Natural killer cell treated with Interleukin-12 subunit alpha and Interleukin-12 subunit beta and Interleukin-15 and Interleukin-18, amount 100 ng/mL, for 72 hours (primary cell): Measurements from ENCODE around the gene AMZ2. TPM values are rescaled to one million over a fixed set of nuclear protein-coding genes. Genes with fewer than 3 reads are reported as not detected.
"Not testable (repeated sequence)": the region's sequence is repeated elsewhere in the genome, so short reads cannot be mapped to it uniquely, and the experiment has no call there.

ENCODE experiments used
- ATAC-seq, 2 donors: fragments of 150-1000 bp; cut with Tn5 transposase in 1 of 2; sonication (Bioruptor Pico), chemical (Tn5 transposase) in 1 of 2; 2 replicates each; pipeline ENCODE4 v1.10.0; 2021
- DNase-seq: peaks from one replicate; pipeline ENCODE4 v3.0.0; 2022; ENCODE audit warnings: low spot score
- H3K27ac Mint-ChIP-seq, 2 donors: 1 replicate in 1 of 2; 2 replicates in 1 of 2; pipeline ENCODE4 v1.8.0; 2022; ENCODE audit warnings: mixed read lengths in 2 of 2, mild to moderate bottlenecking in 1 of 2, moderate library complexity in 1 of 2
- H3K27me3 Mint-ChIP-seq, 2 donors: 1 replicate in 1 of 2; 2 replicates in 1 of 2; pipeline ENCODE4 v1.8.0; 2022; ENCODE audit warnings: mixed read lengths in 2 of 2
- H3K36me3 Mint-ChIP-seq: one replicate; pipeline ENCODE4 v1.8.0; 2022; ENCODE audit warnings: mixed read lengths
- H3K4me1 Mint-ChIP-seq, 2 donors: 1 replicate in 1 of 2; 2 replicates in 1 of 2; pipeline ENCODE4 v1.8.0; 2022; ENCODE audit warnings: low read depth in 2 of 2, mixed read lengths in 2 of 2, mild to moderate bottlenecking in 1 of 2
- H3K4me3 Mint-ChIP-seq: one replicate; pipeline ENCODE4 v1.8.0; 2022; ENCODE audit warnings: mixed read lengths
- H3K9me3 Mint-ChIP-seq: 2 replicates; pipeline ENCODE4 v1.8.0; 2022; ENCODE audit warnings: mixed read lengths
- total RNA-seq, 2 donors: library from RNA; stranded (reverse); gene quantifications; one replicate each; pipeline ENCODE4 v1.2.3, GENCODE V29; 2022

AMZ2 gene
- total RNA-seq, 2 donors from 2014 or later, result 47.1 to 62.2 TPM

DNA sequence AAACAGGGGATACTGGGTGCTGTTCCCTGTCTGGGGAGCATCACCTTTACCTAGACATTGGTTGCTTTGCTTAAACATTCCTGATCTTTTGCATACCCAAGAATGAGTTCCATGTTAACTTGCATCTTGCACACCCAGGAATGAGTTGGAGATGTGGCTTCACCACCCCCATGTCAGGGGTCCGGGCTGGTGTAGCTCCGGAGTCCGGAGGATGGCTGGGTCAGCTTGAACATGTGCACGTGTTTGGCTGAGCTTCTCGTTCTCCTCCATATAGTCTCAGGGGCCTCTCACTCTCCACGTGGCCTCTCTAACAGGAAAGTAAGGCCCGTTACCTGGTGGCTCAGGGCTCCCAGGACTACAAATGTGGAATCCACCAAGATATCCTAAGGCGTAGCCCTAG, 18.2 kb upstream of the AMZ2 start:
- DNase-seq, result no peak
- H3K27ac Mint-ChIP-seq, result peak overlapping the region in 1 of 2 donors; percentile 74
- H3K4me1 Mint-ChIP-seq, result peaks cover 35% of the 10 kb centered on the region in 2 donors
- H3K27me3 Mint-ChIP-seq, result no peaks in the 10 kb centered on the region
- H3K36me3 Mint-ChIP-seq, result peaks cover 6% of the 10 kb centered on the region
- no peak overlapping the region for H3K4me3 Mint-ChIP-seq
- no peaks in the 10 kb centered on the region for H3K9me3 Mint-ChIP-seq
- ATAC-seq, result no peak

GRCh38 chr17:68231131-68231530, 16.7 kb upstream of the AMZ2 start:
- not testable (repeated sequence) for H3K4me3 Mint-ChIP-seq, H3K27me3 Mint-ChIP-seq, H3K27ac Mint-ChIP-seq, H3K36me3 Mint-ChIP-seq, ATAC-seq, H3K9me3 Mint-ChIP-seq, DNase-seq
- peaks cover 38 to 39% of the 10 kb centered on the region in 2 donors for H3K4me1 Mint-ChIP-seq

- peaks cover 6% of the 10 kb centered on the region for H3K36me3 Mint-ChIP-seq
- no peak for DNase-seq
- peaks cover 38 to 39% of the 10 kb centered on the region in 2 donors for H3K4me1 Mint-ChIP-seq
- H3K27me3 Mint-ChIP-seq, result no peaks in the 10 kb centered on the region
- H3K27ac Mint-ChIP-seq, result no peak overlapping the region
- no peak overlapping the region for H3K4me3 Mint-ChIP-seq
- H3K9me3 Mint-ChIP-seq, result no peaks in the 10 kb centered on the region
- no peak for ATAC-seq
Measured at GRCh38 chr17:68231541-68231940, 16.3 kb upstream of the AMZ2 start.

- Mint-ChIP-seq H3K4me3 (peak overlapping the region; percentile 58), H3K4me1 (peaks cover 44 to 46% of the 10 kb centered on the region in 2 donors), H3K27ac (peak overlapping the region; percentile 67 to 92)
- H3K9me3 Mint-ChIP-seq, H3K36me3 Mint-ChIP-seq, DNase-seq, H3K27me3 Mint-ChIP-seq: not testable (repeated sequence)
- ATAC-seq, result peak; percentile 49 to 53
Measured at GRCh38 chr17:68232741-68233140, 15.1 kb upstream of the AMZ2 start.

DNA sequence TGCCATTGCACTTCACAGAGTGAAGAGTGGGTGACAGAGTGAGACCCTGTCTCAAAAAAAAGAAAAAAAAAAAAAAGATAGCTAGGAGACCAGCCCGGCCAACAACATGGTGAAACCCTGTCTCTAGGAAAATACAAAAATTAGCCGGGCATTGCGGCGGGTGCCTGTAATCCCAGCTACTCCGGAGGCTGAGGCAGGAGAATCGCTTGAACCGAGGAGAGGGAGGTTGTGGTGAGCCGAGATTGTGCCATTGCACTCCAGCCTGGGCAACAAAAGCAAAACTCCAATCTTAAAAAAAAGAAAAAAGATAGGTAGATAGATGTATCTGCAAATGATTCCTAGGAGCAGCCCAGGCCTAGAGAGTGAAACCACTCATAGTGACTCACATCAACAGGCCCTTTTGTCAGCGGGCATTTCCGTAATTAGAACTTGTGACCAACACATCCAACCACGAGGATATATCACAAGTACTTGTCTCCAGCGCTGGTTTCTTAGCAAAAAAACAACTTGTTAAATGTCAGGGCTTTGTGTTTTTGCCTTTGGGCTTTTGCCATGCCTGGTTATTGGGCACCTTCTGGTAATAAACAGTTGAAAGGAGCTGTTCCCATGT, 13.0 kb upstream of the AMZ2 start:
- Mint-ChIP-seq H3K4me1 (peaks cover 50 to 52% of the 10 kb centered on the region in 2 donors), H3K27ac (peak overlapping the region; percentile 94 to 95), H3K4me3 (peak overlapping the region; percentile 78)
- not testable (repeated sequence) for H3K27me3 Mint-ChIP-seq, H3K36me3 Mint-ChIP-seq, H3K9me3 Mint-ChIP-seq
- DNase-seq (peak; percentile 88), ATAC-seq (peak; percentile 78 to 84)

DNA sequence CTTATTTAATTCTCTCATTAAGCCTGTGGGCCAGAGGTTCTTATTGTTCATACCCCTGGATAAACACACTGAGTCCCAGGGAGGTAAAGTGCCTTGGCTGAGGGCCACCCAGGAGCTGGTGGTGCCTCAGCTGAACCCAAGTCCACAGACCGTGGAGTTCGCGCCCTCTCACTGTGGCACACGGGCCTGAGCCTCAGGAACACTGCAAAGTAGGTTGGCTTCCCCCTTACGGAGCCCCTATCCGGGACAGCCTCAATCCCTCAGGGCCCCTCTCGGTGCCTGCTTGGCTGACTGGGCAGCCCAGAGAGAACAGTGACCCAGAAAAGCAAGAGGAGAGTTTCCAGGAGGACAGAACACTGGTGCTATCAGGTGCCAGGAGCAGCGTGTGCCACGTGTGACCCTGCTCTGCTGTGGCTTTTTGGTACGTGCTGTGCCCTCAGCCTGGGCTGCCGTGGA, 12.5 kb upstream of the AMZ2 start:
- H3K36me3 Mint-ChIP-seq, DNase-seq, H3K9me3 Mint-ChIP-seq, H3K27me3 Mint-ChIP-seq: not testable (repeated sequence)
- Mint-ChIP-seq H3K4me3 (peak overlapping the region; percentile 78), H3K4me1 (peaks cover 55% of the 10 kb centered on the region in 2 donors), H3K27ac (peak overlapping the region; percentile 94 to 95)
- peak; percentile 19 to 43 for ATAC-seq

- not testable (repeated sequence) for H3K36me3 Mint-ChIP-seq, H3K27me3 Mint-ChIP-seq, H3K9me3 Mint-ChIP-seq
- peaks cover 60 to 69% of the 10 kb centered on the region in 2 donors for H3K4me1 Mint-ChIP-seq
- peak overlapping the region; percentile 85 for H3K4me3 Mint-ChIP-seq
- peak overlapping the region; percentile 98 to 99 for H3K27ac Mint-ChIP-seq
- ATAC-seq (peak; percentile 84 to 87), DNase-seq (peak; percentile 84)
Measured at GRCh38 chr17:68237369-68238163, 10.3 kb upstream of the AMZ2 start.

DNA sequence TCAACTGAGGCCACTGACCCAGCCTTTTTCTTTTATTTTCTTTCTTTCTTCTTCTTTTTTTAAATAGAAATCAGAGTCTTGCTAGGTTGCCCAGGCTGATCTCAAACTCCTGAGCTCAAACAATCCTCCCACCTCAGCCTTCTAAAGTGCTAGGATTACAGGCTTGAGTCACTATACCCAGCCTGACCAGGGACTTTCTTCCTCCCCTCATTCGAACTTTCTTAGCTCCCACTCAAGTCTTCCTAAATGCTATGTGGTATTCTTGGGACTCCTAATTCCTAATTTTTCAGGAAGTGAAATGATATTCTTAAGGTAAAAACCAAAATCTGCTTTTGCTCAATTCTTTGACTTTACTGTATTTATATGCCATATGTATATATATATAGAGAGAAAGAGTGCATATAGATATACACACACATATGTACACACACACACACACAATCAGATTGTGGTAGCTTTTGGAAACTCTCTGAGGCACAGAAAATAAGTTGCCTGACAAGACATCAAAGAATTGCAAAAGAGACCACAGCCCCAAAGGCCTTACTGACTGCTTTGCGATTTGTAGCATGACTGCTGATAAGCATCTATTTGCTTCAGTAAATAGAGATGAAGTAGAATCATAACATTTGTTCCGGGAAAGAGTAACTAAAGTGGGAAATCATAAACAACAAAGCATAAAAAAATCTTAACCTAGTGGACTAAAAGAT, 9.5 kb upstream of the AMZ2 start:
- H3K4me3 Mint-ChIP-seq, result peak overlapping the region; percentile 85
- H3K27ac Mint-ChIP-seq, result peak overlapping the region; percentile 98 to 99
- H3K27me3 Mint-ChIP-seq, result no peaks in the 10 kb centered on the region
- DNase-seq, result no peak
- no peaks in the 10 kb centered on the region for H3K36me3 Mint-ChIP-seq
- H3K9me3 Mint-ChIP-seq, result no peaks in the 10 kb centered on the region
- ATAC-seq, result peak; percentile 1 to 9
- peaks cover 54 to 63% of the 10 kb centered on the region in 2 donors for H3K4me1 Mint-ChIP-seq

DNA sequence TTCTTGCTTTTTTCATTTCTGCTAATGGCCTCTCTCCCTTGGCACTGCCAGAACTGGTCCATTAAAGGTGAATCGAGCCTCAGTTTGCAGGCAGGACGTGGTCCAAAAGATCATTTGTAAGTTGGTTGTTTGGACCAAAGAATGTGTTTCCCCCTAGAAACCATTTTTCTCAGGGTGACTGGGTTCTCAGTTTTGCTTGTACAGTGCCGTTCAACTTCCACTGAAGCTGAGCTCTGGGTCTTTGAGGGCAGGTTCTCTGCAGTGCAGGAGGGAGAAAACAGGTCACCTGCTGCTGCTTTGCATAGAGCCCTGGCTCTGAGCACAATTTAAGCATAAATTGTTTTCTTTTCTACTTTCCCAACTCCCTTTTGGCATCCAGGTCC, 9.0 kb upstream of the AMZ2 start:
- Mint-ChIP-seq H3K9me3 (no peaks in the 10 kb centered on the region), H3K4me3 (peak overlapping the region; percentile 85), H3K27me3 (no peaks in the 10 kb centered on the region), H3K27ac (peak overlapping the region; percentile 98 to 99), H3K36me3 (no peaks in the 10 kb centered on the region), H3K4me1 (peaks cover 52 to 68% of the 10 kb centered on the region in 2 donors)
- DNase-seq (no peak), ATAC-seq (peak in 1 of 2 donors; percentile 11)

DNA sequence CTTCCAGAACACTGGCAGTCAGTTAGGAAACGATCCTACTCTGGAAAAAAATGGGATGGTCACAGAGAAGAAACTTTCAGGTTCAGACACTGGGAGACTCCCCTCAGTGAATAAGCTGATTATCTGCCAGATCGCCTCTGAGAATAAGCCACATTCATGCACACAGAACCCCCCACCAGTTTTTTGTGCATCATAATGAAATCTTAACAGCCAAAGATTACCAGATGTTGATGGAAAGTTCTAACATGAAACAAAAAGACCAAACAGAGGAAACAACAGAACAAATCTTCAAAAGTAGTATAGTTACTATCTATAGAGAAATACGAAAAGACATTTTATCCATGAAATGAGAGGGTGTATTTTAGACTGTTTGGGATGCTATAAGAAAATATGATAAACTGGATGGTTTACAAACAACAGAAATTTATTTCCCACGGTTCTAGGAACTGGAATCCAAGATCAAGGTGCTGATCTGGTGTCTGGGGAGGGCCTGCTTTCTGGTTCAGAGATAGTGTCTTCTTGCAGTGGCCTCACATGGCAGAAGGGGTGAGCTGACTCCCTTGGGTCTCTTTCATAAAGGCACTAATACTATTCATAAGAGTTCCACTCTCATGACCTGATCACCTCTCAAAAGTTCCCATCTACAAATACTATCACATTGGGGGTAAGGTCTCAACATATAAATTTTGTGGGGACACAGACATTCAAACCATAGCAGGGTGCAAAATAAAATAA, 8.0 kb upstream of the AMZ2 start:
- peak overlapping the region; percentile 98 to 99 for H3K27ac Mint-ChIP-seq
- ATAC-seq (no peak), DNase-seq (no peak)
- H3K36me3 Mint-ChIP-seq, result no peaks in the 10 kb centered on the region
- H3K4me3 Mint-ChIP-seq, result peak overlapping the region; percentile 85
- H3K27me3 Mint-ChIP-seq, result no peaks in the 10 kb centered on the region
- no peaks in the 10 kb centered on the region for H3K9me3 Mint-ChIP-seq
- H3K4me1 Mint-ChIP-seq, result peaks cover 51 to 63% of the 10 kb centered on the region in 2 donors

GRCh38 chr17:68246271-68247028, 1.4 kb upstream of the AMZ2 start:
- Mint-ChIP-seq H3K27ac (peak overlapping the region; percentile 97 to 98), H3K4me3 (peak overlapping the region; percentile 88), H3K4me1 (peaks cover 26 to 33% of the 10 kb centered on the region in 2 donors), H3K27me3 (no peaks in the 10 kb centered on the region), H3K9me3 (no peaks in the 10 kb centered on the region), H3K36me3 (no peaks in the 10 kb centered on the region)
- ATAC-seq (no peak), DNase-seq (no peak)

DNA sequence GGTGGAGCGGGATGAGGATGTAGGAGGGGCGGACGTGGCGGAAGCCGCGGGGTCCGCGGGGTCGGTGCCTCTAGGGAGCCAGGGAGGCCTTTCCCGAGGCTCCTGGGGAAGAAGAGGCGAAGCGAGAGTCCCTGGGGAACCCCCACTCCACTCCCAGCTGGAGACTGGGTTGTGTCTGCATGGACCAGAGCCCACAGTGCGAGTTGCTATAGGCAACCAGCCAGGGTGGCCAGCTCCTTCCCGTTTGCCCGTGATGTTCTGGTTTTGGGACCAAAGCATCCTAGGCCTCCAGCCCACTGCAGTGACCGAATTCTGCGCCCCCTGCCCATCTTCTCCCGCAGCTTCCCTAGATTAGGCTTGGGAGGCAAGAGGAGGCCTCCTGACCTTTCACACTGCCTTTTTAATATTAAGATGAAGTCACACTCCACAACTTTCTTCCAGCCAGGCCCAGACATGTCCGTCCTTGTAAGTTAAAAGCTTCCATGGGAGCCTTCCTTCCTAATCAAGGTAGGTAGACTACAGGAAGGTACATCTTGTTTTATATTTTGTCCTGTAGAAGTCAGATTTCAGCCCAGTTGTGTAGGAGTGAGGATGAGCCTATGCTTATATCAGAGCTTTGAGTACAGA, 469 bp downstream of the AMZ2 start:
- ATAC-seq (peak; percentile 46 to 61), DNase-seq (no peak)
- H3K36me3 Mint-ChIP-seq, result peaks cover 5% of the 10 kb centered on the region
- H3K9me3 Mint-ChIP-seq, result no peaks in the 10 kb centered on the region
- H3K27me3 Mint-ChIP-seq, result no peaks in the 10 kb centered on the region
- peak overlapping the region; percentile 97 to 98 for H3K27ac Mint-ChIP-seq
- peak overlapping the region; percentile 88 for H3K4me3 Mint-ChIP-seq
- H3K4me1 Mint-ChIP-seq, result peaks cover 34% of the 10 kb centered on the region in 2 donors
